HCT116 (cell line): Measurements from ENCODE around the gene PLEKHG3. TPM values are rescaled to one million over a fixed set of nuclear protein-coding genes. Genes with fewer than 3 reads are reported as not detected.

Source experiments
- ATAC-seq: fragments of 200-7000 bp; cut with Tn5 transposase; 2 replicates; pipeline ENCODE4 v1.9.1; 2020; ENCODE audit warnings: mild to moderate bottlenecking, moderate library complexity
- BruUV-seq: library from RNA; stranded (reverse); fragments of 400-500 nt; replicated peaks from 2 replicates; lab custom pipeline; 2021; lab: Mats Ljungman, UMichigan
- CTCF ChIA-PET: fragments of 300-600 bp; sonication (Branson Sonifier 250); formaldehyde crosslinking; loops from one replicate; lab custom pipeline; 2021; ENCODE audit warnings: antibody characterized with exemption; lab: Charles Lee
- POLR2A ChIA-PET: fragments of 300-600, 350-600 bp; sonication (Branson Sonifier 250); formaldehyde crosslinking; loops from one replicate; lab custom pipeline; 2021; ENCODE audit warnings: antibody characterized with exemption; lab: Charles Lee
- RAD21 ChIA-PET, 2 experiments: fragments of 300-600 bp; sonication (Branson Sonifier 250); formaldehyde crosslinking; loops; one replicate each; lab custom pipeline; 2023; ENCODE audit warnings: low total read pairs in 2 of 2; ENCODE audit not compliant: uncharacterized antibody in 2 of 2, unreplicated experiment in 2 of 2, low non-redundant PET in 1 of 2; lab: Charles Lee
- DNase-seq: peaks from one replicate; pipeline ENCODE4 v3.0.0-alpha.2; 2010; ENCODE audit warnings: low read depth, low spot score
- H2AFZ ChIP-seq: fragments of 200-600 bp; shearing (Covaris generic), sonication (generic); 2 replicates; pipeline ENCODE4 v1.6.1; 2017; ENCODE audit warnings: low read depth, mixed run types, mixed read lengths, antibody characterized with exemption, low read length; ENCODE audit not compliant: poor library complexity, severe bottlenecking
- H3K27ac ChIP-seq: 2 replicates; pipeline ENCODE4 v1.5.1; 2012; ENCODE audit warnings: low read depth, low read length
- H3K27me3 ChIP-seq: fragments of 200-600 bp; sonication (generic); 2 replicates; pipeline ENCODE4 v1.6.1; 2016; ENCODE audit warnings: mixed run types, low read length, mixed read lengths; ENCODE audit not compliant: insufficient read depth
- H3K36me3 ChIP-seq, 2 experiments: fragments of 200-500 bp in 1 of 2; fragments of 200-600 bp in 1 of 2; sonication (Bioruptor generic) in 1 of 2; sonication (generic) in 1 of 2; 2 replicates each; pipeline versions ENCODE4 v1.5.1 to v1.6.1; 2014 to 2016; ENCODE audit warnings: low read length in 2 of 2, inconsistent platforms in 1 of 2, mixed read lengths in 1 of 2, mixed run types in 1 of 2; ENCODE audit not compliant: insufficient read depth in 2 of 2, control insufficient read depth in 1 of 2
- H3K4me1 ChIP-seq, 2 experiments: fragments of 200-600 bp in 1 of 2; sonication (generic) in 1 of 2; 2 replicates each; pipeline versions ENCODE4 v1.5.1 to v1.6.1; 2012 to 2017; ENCODE audit warnings: low read length in 2 of 2, inconsistent platforms in 1 of 2, mild to moderate bottlenecking in 1 of 2, mixed read lengths in 1 of 2, mixed run types in 1 of 2, moderate library complexity in 1 of 2; ENCODE audit not compliant: insufficient read depth in 2 of 2, control insufficient read depth in 1 of 2
- H3K4me2 ChIP-seq: fragments of 200-600 bp; sonication (generic); 2 replicates; pipeline ENCODE4 v1.6.1; 2017; ENCODE audit warnings: mixed run types, low read length, mixed read lengths
- H3K4me3 ChIP-seq, 2 experiments: fragments of 200-600 bp in 1 of 2; sonication (generic) in 1 of 2; replicated peaks in 1 of 2; 2 replicates each; pipeline ENCODE4 v1.5.1; 2011 to 2016; ENCODE audit warnings: low read length in 2 of 2, control low read depth in 1 of 2, low read depth in 1 of 2, mild to moderate bottlenecking in 1 of 2, mixed read lengths in 1 of 2, mixed run types in 1 of 2
- H3K79me2 ChIP-seq: fragments of 200-600 bp; sonication (generic); 2 replicates; pipeline ENCODE4 v1.6.1; 2017; ENCODE audit warnings: mild to moderate bottlenecking, mixed run types, low read length, moderate library complexity, mixed read lengths; ENCODE audit not compliant: insufficient read depth
- H3K9ac ChIP-seq: fragments of 200-600 bp; sonication (generic); 2 replicates; pipeline ENCODE4 v1.6.1; 2016; ENCODE audit warnings: low read length, mixed read lengths
- H3K9me2 ChIP-seq: fragments of 200-600 bp; sonication (generic), shearing (Covaris generic); 2 replicates; pipeline ENCODE4 v1.6.1; 2017; ENCODE audit warnings: mixed run types, mild to moderate bottlenecking, moderate library complexity; ENCODE audit not compliant: insufficient read depth
- H3K9me3 ChIP-seq, 2 experiments: fragments of 200-500 bp in 1 of 2; fragments of 200-600 bp in 1 of 2; sonication (Bioruptor generic) in 1 of 2; sonication (generic) in 1 of 2; 2 replicates each; pipeline ENCODE4 v1.6.1; 2014 to 2017; ENCODE audit warnings: low read length in 2 of 2, mixed read lengths in 2 of 2, inconsistent platforms in 1 of 2, low read depth in 1 of 2, mild to moderate bottlenecking in 1 of 2, mixed run types in 1 of 2, moderate library complexity in 1 of 2; ENCODE audit not compliant: control insufficient read depth in 1 of 2, insufficient read depth in 1 of 2
- H4K20me1 ChIP-seq: fragments of 200-600 bp; sonication (generic), shearing (Covaris generic); 2 replicates; pipeline ENCODE4 v1.6.1; 2017; ENCODE audit warnings: mixed run types, mild to moderate bottlenecking, moderate library complexity; ENCODE audit not compliant: insufficient read depth
- ATF3 ChIP-seq: IDR thresholded peaks from 2 replicates; pipeline ENCODE4 v1.6.1; 2012
- CEBPB ChIP-seq: IDR thresholded peaks from 2 replicates; pipeline ENCODE4 v1.6.1; 2012; ENCODE audit warnings: low read depth
- CTCF ChIP-seq, 3 experiments: fragments of 200-600 bp in 1 of 3; sonication (generic) in 1 of 3; IDR thresholded peaks in 2 of 3; conservative IDR thresholded peaks in 1 of 3; 2 replicates each; pipeline ENCODE4 v1.5.1; 2012 to 2017; ENCODE audit warnings: low read depth in 2 of 3, low read length in 2 of 3, antibody characterized with exemption in 1 of 3, borderline replicate concordance in 1 of 3, control low read depth in 1 of 3, mild to moderate bottlenecking in 1 of 3, mixed read lengths in 1 of 3, mixed run types in 1 of 3, moderate library complexity in 1 of 3; ENCODE audit not compliant: insufficient read depth in 1 of 3
- EGR1 ChIP-seq: IDR thresholded peaks from 2 replicates; pipeline ENCODE4 v1.6.1; 2012; ENCODE audit warnings: low read depth
- ELF1 ChIP-seq: IDR thresholded peaks from 2 replicates; pipeline ENCODE4 v1.6.1; 2012; ENCODE audit warnings: low read depth, borderline replicate concordance
- EZH2 ChIP-seq: fragments of 200-600 bp; sonication (generic); IDR thresholded peaks from 2 replicates; pipeline ENCODE4 v1.6.1; 2017; ENCODE audit warnings: antibody characterized with exemption, mixed run types
- EZH2phosphoT487 ChIP-seq: fragments of 200-600 bp; IDR thresholded peaks from 2 replicates; pipeline ENCODE4 v1.6.1; 2018; ENCODE audit warnings: antibody characterized with exemption, borderline replicate concordance
- JUND ChIP-seq: IDR thresholded peaks from 2 replicates; pipeline ENCODE4 v1.6.1; 2012
- POLR2AphosphoS5 ChIP-seq: IDR thresholded peaks from 2 replicates; pipeline ENCODE4 v1.6.1; 2011; ENCODE audit warnings: mild to moderate bottlenecking, low read depth, low read length, moderate library complexity
- RAD21 ChIP-seq: IDR thresholded peaks from 2 replicates; pipeline ENCODE4 v1.6.1; 2012; ENCODE audit warnings: low read depth, mild to moderate bottlenecking
- SRF ChIP-seq: IDR thresholded peaks from 2 replicates; pipeline ENCODE4 v1.6.1; 2012; ENCODE audit warnings: low read depth
- TCF7L2 ChIP-seq: IDR thresholded peaks from 2 replicates; pipeline ENCODE4 v1.7.0; 2011; ENCODE audit warnings: borderline replicate concordance, inconsistent platforms; ENCODE audit not compliant: insufficient read depth, insufficient read length; ENCODE audit errors: extremely low read depth
- ZFX ChIP-seq: fragments of 450-650 bp; IDR thresholded peaks from 2 replicates; pipeline ENCODE4 v1.6.1; 2017
- ZNF274 ChIP-seq: fragments of 200-500 bp; sonication (Bioruptor generic); IDR thresholded peaks from 2 replicates; pipeline ENCODE4 v1.6.1; 2014; ENCODE audit warnings: mild to moderate bottlenecking, low read depth, low read length, inconsistent platforms
- intact Hi-C: fragments of 100-400 bp; cut with micrococcal nuclease; formaldehyde crosslinking; loops from 2 replicates; pipeline ENCODE4 v1.10.0; 2022
- total RNA-seq: library from RNA; stranded (reverse); gene quantifications from one replicate; pipeline ENCODE4 v1.2.1, GENCODE V29; 2021; ENCODE audit not compliant: unreplicated experiment
- TF ChIP-seq, protein P1 (sequence below): IDR thresholded peaks from 2 replicates; pipeline ENCODE4 v1.6.1; 2012

Gene PLEKHG3
- total RNA-seq, 1 experiment from 2014 or later: 55.6 TPM

DNA sequence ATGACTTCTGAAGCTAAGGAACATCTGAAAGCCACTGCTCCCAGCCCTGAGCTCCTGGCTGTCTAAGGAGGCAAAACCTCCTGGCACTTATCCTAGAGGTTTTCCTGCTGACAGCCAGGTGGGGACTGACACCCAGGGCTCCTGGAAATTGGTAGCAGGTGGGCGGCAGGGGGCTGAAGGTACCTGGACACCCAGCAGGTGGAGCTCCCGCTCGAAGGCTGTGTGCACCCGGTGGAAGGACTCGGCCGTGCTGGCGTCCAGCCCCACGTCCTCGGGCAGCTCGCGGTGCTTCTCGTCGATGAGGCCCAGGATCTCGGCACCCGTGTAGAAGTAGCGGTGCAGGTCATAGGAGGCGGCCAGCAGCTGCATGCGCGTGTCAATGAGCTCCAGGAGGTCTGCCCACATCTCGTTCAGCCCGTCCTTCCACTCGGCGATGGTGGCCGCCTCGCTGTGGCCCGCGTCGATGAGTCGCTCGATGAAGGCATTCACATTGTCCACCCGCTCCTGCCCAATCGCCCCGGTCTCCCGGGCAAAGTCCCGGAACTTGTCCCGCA is 68.2 kb downstream of the PLEKHG3 start:
- peaks cover 0 to 4% of the 10 kb centered on the region in 2 experiments; a peak in 1 of 4 replicates for H3K4me1 ChIP-seq
- TF ChIP-seq CTCF (IDR thresholded peaks at IDR 0.05 in 2 of 3, conservative IDR thresholded peaks at IDR 0.05 in 1 of 3; ENCODE audit: borderline replicate concordance in 1 of 3, insufficient read depth in 1 of 3, low read depth in 2 of 3, low read length in 2 of 3): peak in 2 of 3 experiments; percentile 31 to 35; a peak in 3 of 6 replicates
- no peak for TF ChIP-seq POLR2AphosphoS5
- no peak for TF ChIP-seq EZH2phosphoT487
- no peak for TF ChIP-seq ZFX
- peak; percentile 21; the same call in 1 of the 2 replicates for TF ChIP-seq RAD21
- TF ChIP-seq SRF: no peak
- TF ChIP-seq CEBPB: no peak
- H3K36me3 ChIP-seq: no peaks in the 10 kb centered on the region
- ChIA-PET RAD21 (no interaction called here), CTCF (interaction anchor here (1.3 to 2.6 kb wide), 3 partner anchors 10 to 119 kb away, joined by 3 to 17 read pairs (median 9); no protein-coding TSS in a partner anchor), POLR2A (no interaction called here)
- H3K4me2 ChIP-seq: no peak overlapping the region
- no peaks in the 10 kb centered on the region for H3K9me3 ChIP-seq
- H3K27me3 ChIP-seq: no peaks in the 10 kb centered on the region
- no peak overlapping the region for H3K9ac ChIP-seq
- DNase-seq: no peak
- no peaks in the 10 kb centered on the region for H3K9me2 ChIP-seq
- no peak overlapping the region for H3K4me3 ChIP-seq
- intact Hi-C loops: no loop called here
- no TSS peak for BruUV-seq
- H4K20me1 ChIP-seq: no peaks in the 10 kb centered on the region
- ATAC-seq: peak; percentile 60
- H3K27ac ChIP-seq: no peak overlapping the region
- no peaks in the 10 kb centered on the region for H3K79me2 ChIP-seq
- no peak overlapping the region for H2AFZ ChIP-seq

GRCh38 chr14:64773046-64773445 is 68.8 kb downstream of the PLEKHG3 start:
- no peaks in the 10 kb centered on the region for H3K9me2 ChIP-seq
- no peak for ATAC-seq
- ChIA-PET RAD21 (no interaction called here), CTCF (interaction anchor here (1.3 to 2.6 kb wide), 3 partner anchors 11 to 119 kb away, joined by 3 to 17 read pairs (median 9); no protein-coding TSS in a partner anchor), POLR2A (no interaction called here)
- H3K36me3 ChIP-seq: no peaks in the 10 kb centered on the region
- no peak overlapping the region for H3K27ac ChIP-seq
- intact Hi-C loops: no loop called here
- H3K4me1 ChIP-seq: peaks cover 0 to 4% of the 10 kb centered on the region in 2 experiments; a peak in 1 of 4 replicates
- H3K9ac ChIP-seq: no peak overlapping the region
- H3K27me3 ChIP-seq: no peaks in the 10 kb centered on the region
- no peak for DNase-seq
- H3K4me3 ChIP-seq: no peak overlapping the region
- H3K9me3 ChIP-seq: no peaks in the 10 kb centered on the region
- BruUV-seq: no TSS peak
- no peak overlapping the region for H2AFZ ChIP-seq
- no peak overlapping the region for H3K4me2 ChIP-seq
- no peaks in the 10 kb centered on the region for H3K79me2 ChIP-seq
- no peaks in the 10 kb centered on the region for H4K20me1 ChIP-seq
- TF ChIP-seq, protein P1, sequence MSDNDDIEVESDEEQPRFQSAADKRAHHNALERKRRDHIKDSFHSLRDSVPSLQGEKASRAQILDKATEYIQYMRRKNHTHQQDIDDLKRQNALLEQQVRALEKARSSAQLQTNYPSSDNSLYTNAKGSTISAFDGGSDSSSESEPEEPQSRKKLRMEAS: no peak
- TF ChIP-seq SRF: no peak
- no peak for TF ChIP-seq ZNF274
- no peak for TF ChIP-seq POLR2AphosphoS5
- no peak for TF ChIP-seq EZH2
- no peak for TF ChIP-seq TCF7L2
- TF ChIP-seq ELF1: no peak
- TF ChIP-seq RAD21: no peak
- TF ChIP-seq JUND: no peak
- no peak for TF ChIP-seq ATF3
- no peak for TF ChIP-seq ZFX
- no peak for TF ChIP-seq EGR1
- TF ChIP-seq CTCF (IDR thresholded peaks at IDR 0.05 in 2 of 3, conservative IDR thresholded peaks at IDR 0.05 in 1 of 3; ENCODE audit: borderline replicate concordance in 1 of 3, insufficient read depth in 1 of 3, low read depth in 2 of 3, low read length in 2 of 3): no peak
